ENCODE measurements around the gene CLK2. TPM values are rescaled to one million over a fixed set of nuclear protein-coding genes. Genes with fewer than 3 reads are reported as not detected.
A peak's percentile ranks its signal among the peaks of the same experiment; 100 is the strongest.

CLK2 gene
- total and polyA plus RNA-seq, 9 of the 15 experiments (the other 6 are each of a cell fraction or from before 2014, with no cell fraction given), result 13.5 to 81.4 (median 39.6) TPM

DNA sequence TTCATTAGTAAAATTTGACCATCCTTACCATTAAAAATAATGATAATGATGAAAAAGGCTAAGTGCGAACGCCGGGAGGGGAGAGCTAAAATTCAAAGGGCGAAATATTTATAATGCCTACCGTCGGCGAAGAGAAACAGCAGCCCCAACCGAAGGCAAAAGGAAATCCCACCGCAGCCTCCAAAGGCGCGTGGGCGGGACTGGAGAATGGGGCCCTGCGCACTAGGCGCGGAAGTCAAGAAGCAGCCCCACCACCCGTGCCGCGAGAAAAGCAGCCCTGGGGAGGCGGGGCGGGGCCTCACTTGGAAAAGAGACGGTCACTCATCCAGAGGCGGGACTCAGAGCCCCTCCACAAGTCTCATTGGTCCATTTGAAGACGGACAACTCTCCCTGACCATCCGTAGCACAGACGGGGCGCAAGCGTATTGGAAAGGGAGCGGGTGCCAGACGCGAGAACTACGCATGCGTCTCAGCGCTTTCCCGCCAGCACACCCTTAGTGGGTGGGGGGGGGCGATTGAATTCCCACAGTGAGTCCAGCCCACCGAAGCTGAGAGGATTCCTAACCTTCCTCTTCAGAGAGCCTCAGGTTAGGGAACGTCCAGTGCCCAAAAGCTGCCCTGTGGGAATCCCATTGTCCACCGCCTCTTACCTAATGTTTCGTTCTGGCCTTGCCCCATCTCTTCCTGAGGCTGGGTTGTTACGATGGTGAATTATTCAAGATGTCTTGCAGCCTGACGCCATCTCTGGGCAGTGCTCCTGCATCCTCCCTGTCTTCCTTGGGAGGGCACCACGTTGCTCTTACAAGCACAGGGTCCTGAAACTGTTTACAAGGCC, 45.8 kb downstream of the CLK2 start (continued):
- TF ChIP-seq, protein P1, sequence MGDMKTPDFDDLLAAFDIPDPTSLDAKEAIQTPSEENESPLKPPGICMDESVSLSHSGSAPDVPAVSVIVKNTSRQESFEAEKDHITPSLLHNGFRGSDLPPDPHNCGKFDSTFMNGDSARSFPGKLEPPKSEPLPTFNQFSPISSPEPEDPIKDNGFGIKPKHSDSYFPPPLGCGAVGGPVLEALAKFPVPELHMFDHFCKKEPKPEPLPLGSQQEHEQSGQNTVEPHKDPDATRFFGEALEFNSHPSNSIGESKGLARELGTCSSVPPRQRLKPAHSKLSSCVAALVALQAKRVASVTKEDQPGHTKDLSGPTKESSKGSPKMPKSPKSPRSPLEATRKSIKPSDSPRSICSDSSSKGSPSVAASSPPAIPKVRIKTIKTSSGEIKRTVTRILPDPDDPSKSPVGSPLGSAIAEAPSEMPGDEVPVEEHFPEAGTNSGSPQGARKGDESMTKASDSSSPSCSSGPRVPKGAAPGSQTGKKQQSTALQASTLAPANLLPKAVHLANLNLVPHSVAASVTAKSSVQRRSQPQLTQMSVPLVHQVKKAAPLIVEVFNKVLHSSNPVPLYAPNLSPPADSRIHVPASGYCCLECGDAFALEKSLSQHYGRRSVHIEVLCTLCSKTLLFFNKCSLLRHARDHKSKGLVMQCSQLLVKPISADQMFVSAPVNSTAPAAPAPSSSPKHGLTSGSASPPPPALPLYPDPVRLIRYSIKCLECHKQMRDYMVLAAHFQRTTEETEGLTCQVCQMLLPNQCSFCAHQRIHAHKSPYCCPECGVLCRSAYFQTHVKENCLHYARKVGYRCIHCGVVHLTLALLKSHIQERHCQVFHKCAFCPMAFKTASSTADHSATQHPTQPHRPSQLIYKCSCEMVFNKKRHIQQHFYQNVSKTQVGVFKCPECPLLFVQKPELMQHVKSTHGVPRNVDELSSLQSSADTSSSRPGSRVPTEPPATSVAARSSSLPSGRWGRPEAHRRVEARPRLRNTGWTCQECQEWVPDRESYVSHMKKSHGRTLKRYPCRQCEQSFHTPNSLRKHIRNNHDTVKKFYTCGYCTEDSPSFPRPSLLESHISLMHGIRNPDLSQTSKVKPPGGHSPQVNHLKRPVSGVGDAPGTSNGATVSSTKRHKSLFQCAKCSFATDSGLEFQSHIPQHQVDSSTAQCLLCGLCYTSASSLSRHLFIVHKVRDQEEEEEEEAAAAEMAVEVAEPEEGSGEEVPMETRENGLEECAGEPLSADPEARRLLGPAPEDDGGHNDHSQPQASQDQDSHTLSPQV (IDR thresholded peaks at IDR 0.05), result 0 out of 2 replicates have a peak, but pooled peaks have one; percentile 18
- TF ChIP-seq GATAD2A (IDR thresholded peaks at IDR 0.05) (no peak), SLC30A9 (CRISPR knock-in tag; IDR thresholded peaks at IDR 0.05) (no peak), NR2F6 (CRISPR knock-in tag; IDR thresholded peaks at IDR 0.05) (0 out of 2 replicates have a peak, but pooled peaks have one; percentile 0), KLF6 (CRISPR knock-in tag; IDR thresholded peaks at IDR 0.05; ENCODE audit: borderline replicate concordance) (0 out of 2 replicates have a peak, but pooled peaks have one; percentile 3), ZNF436 (CRISPR knock-in tag; IDR thresholded peaks at IDR 0.05) (0 out of 2 replicates have a peak, but pooled peaks have one; percentile 33), NFYB (IDR thresholded peaks at IDR 0.05; ENCODE audit: extremely low read depth, insufficient read length) (peak; percentile 86), RBM25 (IDR thresholded peaks at IDR 0.05; ENCODE audit: low read depth, low read length, severe bottlenecking) (peak; percentile 72), MTA3 (IDR thresholded peaks at IDR 0.05; ENCODE audit: borderline replicate concordance) (peak; percentile 81; the same call in 1 of the 2 replicates), GABPA (tag; conservative IDR thresholded peaks at IDR 0.05; ENCODE audit: low read depth) (peak; percentile 42; the same call in 1 of the 2 replicates), HDAC3 (IDR thresholded peaks at IDR 0.05; ENCODE audit: borderline replicate concordance, partially characterized antibody) (no peak), CHD2 (IDR thresholded peaks at IDR 0.05; ENCODE audit: low read depth, low read length) (peak; percentile 83), CREM (IDR thresholded peaks at IDR 0.05; ENCODE audit: low read depth) (peak; percentile 50)
- TF ChIP-seq, protein P2, sequence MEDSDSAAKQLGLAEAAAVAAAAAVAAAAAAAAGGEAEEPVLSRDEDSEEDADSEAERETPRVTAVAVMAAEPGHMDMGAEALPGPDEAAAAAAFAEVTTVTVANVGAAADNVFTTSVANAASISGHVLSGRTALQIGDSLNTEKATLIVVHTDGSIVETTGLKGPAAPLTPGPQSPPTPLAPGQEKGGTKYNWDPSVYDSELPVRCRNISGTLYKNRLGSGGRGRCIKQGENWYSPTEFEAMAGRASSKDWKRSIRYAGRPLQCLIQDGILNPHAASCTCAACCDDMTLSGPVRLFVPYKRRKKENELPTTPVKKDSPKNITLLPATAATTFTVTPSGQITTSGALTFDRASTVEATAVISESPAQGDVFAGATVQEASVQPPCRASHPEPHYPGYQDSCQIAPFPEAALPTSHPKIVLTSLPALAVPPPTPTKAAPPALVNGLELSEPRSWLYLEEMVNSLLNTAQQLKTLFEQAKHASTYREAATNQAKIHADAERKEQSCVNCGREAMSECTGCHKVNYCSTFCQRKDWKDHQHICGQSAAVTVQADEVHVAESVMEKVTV (CRISPR knock-in tag; IDR thresholded peaks at IDR 0.05), result no peak; the same call in 1 of the 2 replicates
- TF ChIP-seq, protein P3, sequence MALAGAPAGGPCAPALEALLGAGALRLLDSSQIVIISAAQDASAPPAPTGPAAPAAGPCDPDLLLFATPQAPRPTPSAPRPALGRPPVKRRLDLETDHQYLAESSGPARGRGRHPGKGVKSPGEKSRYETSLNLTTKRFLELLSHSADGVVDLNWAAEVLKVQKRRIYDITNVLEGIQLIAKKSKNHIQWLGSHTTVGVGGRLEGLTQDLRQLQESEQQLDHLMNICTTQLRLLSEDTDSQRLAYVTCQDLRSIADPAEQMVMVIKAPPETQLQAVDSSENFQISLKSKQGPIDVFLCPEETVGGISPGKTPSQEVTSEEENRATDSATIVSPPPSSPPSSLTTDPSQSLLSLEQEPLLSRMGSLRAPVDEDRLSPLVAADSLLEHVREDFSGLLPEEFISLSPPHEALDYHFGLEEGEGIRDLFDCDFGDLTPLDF (CRISPR knock-in tag; IDR thresholded peaks at IDR 0.05), result peak; percentile 89
